Tracheal epithelial cell (primary cell): ENCODE data around the gene RPL31. TPM values are rescaled to one million over a fixed set of nuclear protein-coding genes. Genes with fewer than 3 reads are reported as not detected.

ENCODE experiments used
- total RNA-seq: library from RNA; depleted of rRNA; stranded (reverse); fragments of >200 nt; gene quantifications from 2 replicates; pipeline ENCODE4 v1.2.1, GENCODE V29; 2014

Gene RPL31
- total RNA-seq, result 1,606 and 2,246 TPM in 2 replicates

DNA sequence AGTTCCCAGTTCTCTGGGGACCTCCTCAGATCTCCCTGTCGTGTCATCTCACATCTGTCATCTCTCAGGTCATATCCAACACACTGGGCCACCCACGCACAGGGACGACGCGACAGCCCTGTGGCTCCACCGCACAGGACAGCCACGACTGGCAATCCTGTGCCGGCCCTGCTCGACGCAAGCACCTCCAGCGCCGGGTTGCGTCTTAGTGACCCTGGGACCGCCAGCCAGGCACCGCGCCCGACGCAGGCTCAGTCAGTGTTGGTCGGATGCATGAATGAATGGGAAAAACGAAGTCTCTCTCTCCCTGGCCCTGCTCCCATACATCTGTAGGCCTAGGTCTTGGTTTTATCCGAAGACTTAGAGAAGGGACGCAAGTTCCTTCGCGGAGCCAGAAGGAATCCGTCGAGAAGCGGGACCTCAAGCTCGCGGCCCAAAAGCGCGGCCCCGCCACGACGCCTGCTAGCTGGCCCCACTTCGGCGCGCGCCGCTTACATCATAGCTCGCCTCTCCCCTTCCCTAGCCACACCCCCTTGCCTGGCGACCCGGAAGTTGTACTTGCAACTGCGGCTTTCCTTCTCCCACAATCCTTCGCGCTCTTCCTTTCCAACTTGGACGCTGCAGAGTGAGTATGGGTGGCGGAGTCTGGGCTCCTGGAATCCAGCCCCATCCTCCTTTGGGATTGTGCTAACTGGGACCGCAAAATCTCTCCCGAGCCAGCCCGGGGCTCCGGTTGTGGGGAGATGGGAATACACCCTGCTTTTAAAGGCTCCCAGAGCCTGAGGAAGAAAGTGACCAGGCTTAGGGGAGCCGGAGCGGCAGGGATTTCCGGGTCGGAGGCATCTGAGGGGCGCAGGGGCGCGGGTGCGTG is at the start of gene RPL31:
RPL31 (plus strand) TSS at position 599 of the 871 bp plus-strand sequence. CDS start 413 bp downstream, outside the sequence.

Other genes starting within 250 kb of the RPL31 start
- 10.1 and 31.8 TPM in 2 replicates for gene NPAS2, start 182.2 kb upstream of the RPL31 start, total RNA-seq
- gene TBC1D8, start 149.1 kb downstream of the RPL31 start, total RNA-seq, result 14.7 and 39.9 TPM in 2 replicates